Transverse colon (tissue), 4 donors: Measurements from ENCODE around the gene TTLL5. TPM values are rescaled to one million over a fixed set of nuclear protein-coding genes. Genes with fewer than 3 reads are reported as not detected.

Experiments
- DNase-seq: peaks from one replicate; pipeline ENCODE4 v3.0.0-alpha.2; 2019
- H3K27ac ChIP-seq, 4 donors: fragments of 200-600 bp; sonication (generic); 2 replicates each; pipeline ENCODE4 v1.5.1; 2016 to 2018; ENCODE audit warnings: inconsistent platforms in 4 of 4
- H3K27me3 ChIP-seq: fragments of 200-600 bp; sonication (generic); 2 replicates; pipeline ENCODE4 v1.5.1; 2017; ENCODE audit warnings: inconsistent platforms
- H3K36me3 ChIP-seq, 4 donors: fragments of 200-600 bp; sonication (generic); 2 replicates each; pipeline ENCODE4 v1.5.1; 2017 to 2019; ENCODE audit warnings: inconsistent platforms in 4 of 4
- H3K4me1 ChIP-seq, 4 donors: fragments of 200-600 bp; sonication (generic); 2 replicates each; pipeline ENCODE4 v1.5.1; 2017 to 2020; ENCODE audit warnings: inconsistent platforms in 4 of 4
- H3K4me3 ChIP-seq, 4 donors: fragments of 200-600 bp; sonication (generic); 1 replicate in 1 of 4; 2 replicates in 3 of 4; pipeline versions ENCODE4 v1.5.1 to v1.6.1; 2017 to 2019; ENCODE audit warnings: inconsistent platforms in 4 of 4
- H3K9me3 ChIP-seq, 2 donors: fragments of 200-600 bp; sonication (generic); 2 replicates each; pipeline ENCODE4 v1.5.1; 2017 to 2019; ENCODE audit warnings: inconsistent platforms in 2 of 2
- CTCF ChIP-seq, 5 experiments: fragments of 200-600 bp in 3 of 5; fragments of 450-650 bp in 2 of 5; sonication (generic) in 3 of 5; IDR thresholded peaks; 1 replicate in 2 of 5; 2 replicates in 3 of 5; pipeline ENCODE4 v1.5.1; 2016 to 2017; ENCODE audit warnings: antibody characterized with exemption in 5 of 5, inconsistent platforms in 3 of 5, mild to moderate bottlenecking in 2 of 5, moderate library complexity in 1 of 5
- EP300 ChIP-seq: sonication (generic); formaldehyde crosslinking; IDR thresholded peaks from one replicate; pipeline ENCODE4 v1.6.1; 2017; ENCODE audit warnings: antibody characterized with exemption, low read depth
- POLR2A ChIP-seq: fragments of 450-650 bp; IDR thresholded peaks from one replicate; pipeline ENCODE4 v1.6.1; 2016; ENCODE audit warnings: antibody characterized with exemption, mild to moderate bottlenecking, moderate library complexity
- POLR2AphosphoS5 ChIP-seq, 3 donors: sonication (generic); formaldehyde crosslinking; IDR thresholded peaks; one replicate each; pipeline ENCODE4 v1.6.1; 2016; ENCODE audit warnings: antibody characterized with exemption in 3 of 3
- WGBS, 2 donors: methylation state at CpG; one replicate each; pipeline ENCODE4 v1.1.5; 2018; ENCODE audit warnings: low coverage in 1 of 2; 5-methylcytosine and 5-hydroxymethylcytosine counted together
- in situ Hi-C, 4 donors: fragments of 200-750 bp; cut with MboI; loops; one replicate each; pipeline versions ENCODE4 v1.15.0 to v1.15.1; 2017; ENCODE audit warnings: low sequenced_read_pairs in 3 of 4, low pct_ligation_motif_present in 1 of 4, low pct_unique_long_range_greater_than_20kb in 1 of 4
- intact Hi-C: fragments of 100-400 bp; cut with DNase I; formaldehyde crosslinking; loops from one replicate; pipeline ENCODE4 v1.15.1; 2023; ENCODE audit warnings: low total_unique reads
- total RNA-seq, 4 donors: library from RNA; depleted of rRNA; stranded (reverse); fragments of >200 nt; gene quantifications; one replicate each; pipeline ENCODE4 v1.1.0, GENCODE V29; 2016

TTLL5 gene
- total RNA-seq, 4 donors from 2014 or later: 16.1 to 264 (median 40.8) TPM

GRCh38 chr14:75877884-75878283 is 216.8 kb downstream of the TTLL5 start:
- Histone ChIP-seq H3K27me3 (no peaks in the 10 kb centered on the region), H3K4me3 (no peak overlapping the region), H3K27ac (no peak overlapping the region), H3K4me1 (peaks cover 0 to 15% (median 13%) of the 10 kb centered on the region in 4 donors), H3K36me3 (no peaks in the 10 kb centered on the region), H3K9me3 (no peaks in the 10 kb centered on the region)
- no peak for DNase-seq
- TF ChIP-seq POLR2AphosphoS5 (IDR thresholded peaks at IDR 0.05): no peak
- TF ChIP-seq POLR2A: no peak
- TF ChIP-seq EP300: no peak
- TF ChIP-seq CTCF (IDR thresholded peaks at IDR 0.05): no peak
- intact Hi-C loops: no loop called here
- WGBS, 2 donors: 57 to 80% methylated on average over 4 of the region's 4 CpGs
- in situ Hi-C loops: no loop called here

- H3K4me1 ChIP-seq: peaks cover 0 to 15% (median 13%) of the 10 kb centered on the region in 4 donors
- H3K9me3 ChIP-seq: no peaks in the 10 kb centered on the region
- no peaks in the 10 kb centered on the region for H3K27me3 ChIP-seq
- no peak overlapping the region for H3K27ac ChIP-seq
- no peak for DNase-seq
- no peak overlapping the region for H3K4me3 ChIP-seq
- WGBS, 2 donors: 55 to 74% methylated on average over 3 of the region's 3 CpGs
- no peaks in the 10 kb centered on the region for H3K36me3 ChIP-seq
- intact Hi-C loops: no loop called here
- no peak for TF ChIP-seq CTCF (IDR thresholded peaks at IDR 0.05)
- in situ Hi-C loops: no loop called here
Observed at GRCh38 chr14:75879031-75879430, 218.0 kb downstream of the TTLL5 start.

DNA sequence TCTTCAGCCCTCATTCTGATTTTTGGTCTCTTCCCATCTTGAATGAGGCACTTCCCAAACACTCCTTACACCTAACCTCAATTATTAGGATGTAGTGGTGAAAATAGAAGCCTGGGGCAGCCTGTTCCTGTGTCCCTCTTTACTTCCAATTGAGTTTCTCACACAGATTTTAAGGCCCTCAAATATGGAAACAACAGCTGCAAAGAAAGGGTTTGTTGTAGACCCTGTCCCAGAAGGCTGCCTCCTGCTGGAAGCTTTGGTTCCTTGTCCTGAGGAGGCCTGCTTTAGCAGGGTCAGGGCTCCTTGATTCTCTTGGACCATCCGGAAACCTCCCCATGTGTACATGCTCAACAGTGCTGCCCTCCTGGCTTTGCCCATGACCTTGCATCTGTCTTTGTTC is 219.5 kb downstream of the TTLL5 start:
- H3K36me3 ChIP-seq: no peaks in the 10 kb centered on the region
- TF ChIP-seq EP300: no peak
- no peak for TF ChIP-seq POLR2A
- no peak for TF ChIP-seq CTCF (IDR thresholded peaks at IDR 0.05)
- TF ChIP-seq POLR2AphosphoS5 (IDR thresholded peaks at IDR 0.05): no peak
- H3K27me3 ChIP-seq: no peaks in the 10 kb centered on the region
- intact Hi-C loops: no loop called here
- no peaks in the 10 kb centered on the region for H3K9me3 ChIP-seq
- peaks cover 0 to 15% (median 13%) of the 10 kb centered on the region in 4 donors for H3K4me1 ChIP-seq
- WGBS, 2 donors: 100% methylated on average over 1 of the region's 1 CpG; no CpG with 5 or more reads in 1 of the 2 donors
- no peak overlapping the region for H3K27ac ChIP-seq
- in situ Hi-C loops: no loop called here
- H3K4me3 ChIP-seq: no peak overlapping the region
- no peak for DNase-seq

DNA sequence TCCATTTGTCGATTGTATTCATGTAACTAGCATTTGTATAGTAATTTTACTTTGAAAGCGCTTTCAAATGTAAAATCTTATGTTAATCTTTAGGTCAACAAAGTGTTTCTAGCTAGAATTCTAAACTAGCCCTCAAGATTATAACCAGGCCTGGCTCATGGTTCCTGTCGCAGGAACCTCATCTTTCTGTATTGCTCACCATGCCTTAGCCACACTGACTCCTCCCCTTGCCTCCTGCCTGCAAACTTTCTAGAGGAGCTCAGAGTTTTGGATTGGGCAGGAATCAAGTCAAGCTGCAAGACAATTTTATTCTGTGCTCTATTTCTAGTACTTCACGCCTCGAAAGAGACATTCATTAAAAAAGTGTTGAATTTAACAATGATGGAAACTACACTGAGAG is 220.9 kb downstream of the TTLL5 start:
- WGBS, 2 donors: 94 to 95% methylated on average over 2 to 5 of the region's 5 CpGs
- intact Hi-C loops: no loop called here

More for the DNA sequence above, 220.9 kb downstream of the TTLL5 start:
- Histone ChIP-seq H3K4me1 (peaks cover 0 to 10% (median 4%) of the 10 kb centered on the region in 4 donors), H3K36me3 (no peaks in the 10 kb centered on the region), H3K4me3 (no peak overlapping the region), H3K9me3 (no peaks in the 10 kb centered on the region), H3K27ac (no peak overlapping the region), H3K27me3 (no peaks in the 10 kb centered on the region)
- in situ Hi-C loops: no loop called here
- TF ChIP-seq POLR2AphosphoS5 (IDR thresholded peaks at IDR 0.05) (no peak), EP300 (no peak), POLR2A (no peak), CTCF (IDR thresholded peaks at IDR 0.05) (no peak)
- no peak for DNase-seq
